ENCODE data around the gene PDHB. TPM values are rescaled to one million over a fixed set of nuclear protein-coding genes. Genes with fewer than 3 reads are reported as not detected.

Gene PDHB
- total and polyA plus RNA-seq, 10 of the 15 experiments (the other 5 are each of a cell fraction or from before 2014, with no cell fraction given): 62.9 to 224 (median 93.2) TPM

- no peak for TF ChIP-seq ZNF274 (IDR thresholded peaks at IDR 0.05; ENCODE audit: insufficient read depth, insufficient read length)
- TF ChIP-seq RUNX3 (IDR thresholded peaks at IDR 0.05; ENCODE audit: low read length): peak; percentile 16; the same call in 1 of the 2 replicates
- Histone ChIP-seq H2AFZ (ENCODE audit: control insufficient read depth, low read depth, low read length) (no peak overlapping the region), H3K27me3 (replicated peaks in 1 of 2; ENCODE audit: control insufficient read depth in 2 of 2, insufficient read depth in 2 of 2, low read length in 1 of 2) (no peaks in the 10 kb centered on the region), H3K27ac (ENCODE audit: control insufficient read depth, insufficient read depth) (no peak overlapping the region), H3K79me2 (ENCODE audit: control insufficient read depth, insufficient read depth, low read length) (no peaks in the 10 kb centered on the region), H3K4me1 (ENCODE audit: control insufficient read depth, insufficient read depth, low read length) (no peaks in the 10 kb centered on the region), H3K36me3 (ENCODE audit: control insufficient read depth in 2 of 2, insufficient read depth in 2 of 2, low read length in 1 of 2) (peaks cover 0 to 4% of the 10 kb centered on the region in 2 experiments; a peak in 2 of 4 replicates), H3K9ac (ENCODE audit: control insufficient read depth, insufficient read depth, low read length) (no peak overlapping the region), H3K4me3 (no peak overlapping the region), H3K9me3 (replicated peaks; ENCODE audit: control insufficient read depth, insufficient read depth, low read length) (no peaks in the 10 kb centered on the region), H3K4me2 (ENCODE audit: control insufficient read depth, insufficient read depth) (no peak overlapping the region), H4K20me1 (ENCODE audit: control insufficient read depth, insufficient read depth) (no peaks in the 10 kb centered on the region)
- in situ Hi-C loops (cut with MboI): no loop called here
- no TSS peak for BruUV-seq (replicated peaks)
- 15% methylated on average over 3 of the region's 3 CpGs for WGBS (ENCODE audit: insufficient coverage, insufficient replicate concordance, low lambda C conversion rate, missing lambda C conversion rate)
- ChIA-PET SMC1A (ENCODE audit: uncharacterized antibody, unreplicated experiment) (no interaction called here), POLR2A (no interaction called here), RAD21 (ENCODE audit: unreplicated experiment) (no interaction called here), CTCF (interaction anchor here (0.9 to 1.2 kb wide), 2 partner anchors 79 to 88 kb away, joined by 3 to 4 read pairs; no protein-coding TSS in a partner anchor)
- no peak for ATAC-seq
- no peak for FAIRE-seq
- DNase-seq (ENCODE audit: low read depth, low spot score): no peak
- intact Hi-C loops (cut with micrococcal nuclease; ENCODE audit: unreplicated experiment): no loop called here
These were observed 49.1 kb downstream of the PDHB start for GRCh38 chr3:58384381-58385090.

- H3K4me2 ChIP-seq (ENCODE audit: control insufficient read depth, insufficient read depth): no peak overlapping the region
- H3K9me3 ChIP-seq (replicated peaks; ENCODE audit: control insufficient read depth, insufficient read depth, low read length): no peaks in the 10 kb centered on the region
- ATAC-seq: no peak
- WGBS (ENCODE audit: insufficient coverage, insufficient replicate concordance, low lambda C conversion rate, missing lambda C conversion rate): 88% methylated on average over 4 of the region's 4 CpGs
- CTCF ChIA-PET: interaction anchor here (1.2 kb wide), 1 partner anchor 89 kb away, joined by 4 read pairs; no protein-coding TSS in a partner anchor
- DNase-seq (ENCODE audit: low read depth, low spot score): no peak
- H3K36me3 ChIP-seq (ENCODE audit: control insufficient read depth in 2 of 2, insufficient read depth in 2 of 2, low read length in 1 of 2): peaks cover 0 to 4% of the 10 kb centered on the region in 2 experiments; a peak in 2 of 4 replicates
- FAIRE-seq: no peak
- H3K79me2 ChIP-seq (ENCODE audit: control insufficient read depth, insufficient read depth, low read length): no peaks in the 10 kb centered on the region
- BruUV-seq (replicated peaks): no TSS peak
- SMC1A ChIA-PET (ENCODE audit: uncharacterized antibody, unreplicated experiment): no interaction called here
- H4K20me1 ChIP-seq (ENCODE audit: control insufficient read depth, insufficient read depth): no peaks in the 10 kb centered on the region
- POLR2A ChIA-PET: no interaction called here
- H3K4me3 ChIP-seq: no peak overlapping the region
- intact Hi-C loops (cut with micrococcal nuclease; ENCODE audit: unreplicated experiment) (no loop called here), in situ Hi-C loops (cut with MboI) (no loop called here)
- H3K27me3 ChIP-seq (replicated peaks in 1 of 2; ENCODE audit: control insufficient read depth in 2 of 2, insufficient read depth in 2 of 2, low read length in 1 of 2): no peaks in the 10 kb centered on the region
- RAD21 ChIA-PET (ENCODE audit: unreplicated experiment): no interaction called here
- H3K4me1 ChIP-seq (ENCODE audit: control insufficient read depth, insufficient read depth, low read length): no peaks in the 10 kb centered on the region
- H3K9ac ChIP-seq (ENCODE audit: control insufficient read depth, insufficient read depth, low read length): no peak overlapping the region
- no peak overlapping the region for H2AFZ ChIP-seq (ENCODE audit: control insufficient read depth, low read depth, low read length)
- no peak overlapping the region for H3K27ac ChIP-seq (ENCODE audit: control insufficient read depth, insufficient read depth)
- TF ChIP-seq, protein P1, sequence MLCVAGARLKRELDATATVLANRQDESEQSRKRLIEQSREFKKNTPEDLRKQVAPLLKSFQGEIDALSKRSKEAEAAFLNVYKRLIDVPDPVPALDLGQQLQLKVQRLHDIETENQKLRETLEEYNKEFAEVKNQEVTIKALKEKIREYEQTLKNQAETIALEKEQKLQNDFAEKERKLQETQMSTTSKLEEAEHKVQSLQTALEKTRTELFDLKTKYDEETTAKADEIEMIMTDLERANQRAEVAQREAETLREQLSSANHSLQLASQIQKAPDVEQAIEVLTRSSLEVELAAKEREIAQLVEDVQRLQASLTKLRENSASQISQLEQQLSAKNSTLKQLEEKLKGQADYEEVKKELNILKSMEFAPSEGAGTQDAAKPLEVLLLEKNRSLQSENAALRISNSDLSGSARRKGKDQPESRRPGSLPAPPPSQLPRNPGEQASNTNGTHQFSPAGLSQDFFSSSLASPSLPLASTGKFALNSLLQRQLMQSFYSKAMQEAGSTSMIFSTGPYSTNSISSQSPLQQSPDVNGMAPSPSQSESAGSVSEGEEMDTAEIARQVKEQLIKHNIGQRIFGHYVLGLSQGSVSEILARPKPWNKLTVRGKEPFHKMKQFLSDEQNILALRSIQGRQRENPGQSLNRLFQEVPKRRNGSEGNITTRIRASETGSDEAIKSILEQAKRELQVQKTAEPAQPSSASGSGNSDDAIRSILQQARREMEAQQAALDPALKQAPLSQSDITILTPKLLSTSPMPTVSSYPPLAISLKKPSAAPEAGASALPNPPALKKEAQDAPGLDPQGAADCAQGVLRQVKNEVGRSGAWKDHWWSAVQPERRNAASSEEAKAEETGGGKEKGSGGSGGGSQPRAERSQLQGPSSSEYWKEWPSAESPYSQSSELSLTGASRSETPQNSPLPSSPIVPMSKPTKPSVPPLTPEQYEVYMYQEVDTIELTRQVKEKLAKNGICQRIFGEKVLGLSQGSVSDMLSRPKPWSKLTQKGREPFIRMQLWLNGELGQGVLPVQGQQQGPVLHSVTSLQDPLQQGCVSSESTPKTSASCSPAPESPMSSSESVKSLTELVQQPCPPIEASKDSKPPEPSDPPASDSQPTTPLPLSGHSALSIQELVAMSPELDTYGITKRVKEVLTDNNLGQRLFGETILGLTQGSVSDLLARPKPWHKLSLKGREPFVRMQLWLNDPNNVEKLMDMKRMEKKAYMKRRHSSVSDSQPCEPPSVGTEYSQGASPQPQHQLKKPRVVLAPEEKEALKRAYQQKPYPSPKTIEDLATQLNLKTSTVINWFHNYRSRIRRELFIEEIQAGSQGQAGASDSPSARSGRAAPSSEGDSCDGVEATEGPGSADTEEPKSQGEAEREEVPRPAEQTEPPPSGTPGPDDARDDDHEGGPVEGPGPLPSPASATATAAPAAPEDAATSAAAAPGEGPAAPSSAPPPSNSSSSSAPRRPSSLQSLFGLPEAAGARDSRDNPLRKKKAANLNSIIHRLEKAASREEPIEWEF (IDR thresholded peaks at IDR 0.05; ENCODE audit: insufficient replicate concordance, low read depth, low read length): no peak
- TF ChIP-seq CBFB (IDR thresholded peaks at IDR 0.05; ENCODE audit: low read depth) (no peak), CTCF (IDR thresholded peaks at IDR 0.05 in 2 of 3, conservative IDR thresholded peaks at IDR 0.05 in 1 of 3; ENCODE audit: control insufficient read depth in 2 of 3, extremely low read depth in 1 of 3, insufficient read depth in 1 of 3, low read depth in 3 of 3, low read length in 3 of 3) (no peak), GATAD2B (conservative IDR thresholded peaks at IDR 0.05; ENCODE audit: low read depth) (no peak), NBN (IDR thresholded peaks at IDR 0.05) (no peak), ZNF384 (IDR thresholded peaks at IDR 0.05; ENCODE audit: borderline replicate concordance, low read depth, low read length) (no peak)
These were observed 49.7 kb downstream of the PDHB start for GRCh38 chr3:58383904-58384303.

All from GM12878 (cell line).